Thyroid gland (tissue), 4 donors: ENCODE measurements around the gene CA5A. TPM values are rescaled to one million over a fixed set of nuclear protein-coding genes. Genes with fewer than 3 reads are reported as not detected.
"Not testable (repeated sequence)": the region's sequence is repeated elsewhere in the genome, so short reads cannot be mapped to it uniquely, and the experiment has no call there.

ENCODE experiments used
- DNase-seq, 2 donors: peaks; one replicate each; pipeline ENCODE4 v3.0.0-alpha.2; 2019
- H3K27ac ChIP-seq, 3 donors: fragments of 200-600 bp; sonication (generic); 1 replicate in 2 of 3; 2 replicates in 1 of 3; pipeline ENCODE4 v1.5.1; 2016 to 2019; ENCODE audit warnings: mild to moderate bottlenecking in 1 of 3, moderate library complexity in 1 of 3
- H3K27me3 ChIP-seq: fragments of 200-600 bp; sonication (generic); one replicate; pipeline ENCODE4 v1.5.1; 2019
- H3K36me3 ChIP-seq, 2 donors: fragments of 200-600 bp; sonication (generic); one replicate each; pipeline ENCODE4 v1.5.1; 2016 to 2019
- H3K4me1 ChIP-seq, 2 donors: fragments of 200-600 bp; sonication (generic); one replicate each; pipeline ENCODE4 v1.5.1; 2017 to 2019
- H3K4me3 ChIP-seq, 3 donors: fragments of 200-600 bp; sonication (generic); replicated peaks in 1 of 3; 1 replicate in 2 of 3; 2 replicates in 1 of 3; pipeline ENCODE4 v1.5.1; 2016; ENCODE audit warnings: mild to moderate bottlenecking in 1 of 3
- H3K9me3 ChIP-seq: fragments of 200-600 bp; sonication (generic); one replicate; pipeline ENCODE4 v1.5.1; 2017
- CTCF ChIP-seq, 6 experiments: fragments of 200-600 bp in 3 of 6; fragments of 450-650 bp in 3 of 6; sonication (generic) in 3 of 6; IDR thresholded peaks; one replicate each; pipeline ENCODE4 v1.5.1; 2016 to 2019; ENCODE audit warnings: antibody characterized with exemption in 6 of 6, mild to moderate bottlenecking in 2 of 6, inconsistent platforms in 1 of 6, moderate library complexity in 1 of 6
- POLR2A ChIP-seq, 2 donors: fragments of 450-650 bp; IDR thresholded peaks; one replicate each; pipeline ENCODE4 v1.6.1; 2017; ENCODE audit warnings: antibody characterized with exemption in 2 of 2, mild to moderate bottlenecking in 2 of 2, moderate library complexity in 1 of 2
- WGBS, 2 donors: methylation state at CpG; one replicate each; pipeline ENCODE4 v1.1.5; 2017; 5-methylcytosine and 5-hydroxymethylcytosine counted together
- intact Hi-C: fragments of 100-400 bp; cut with DNase I; formaldehyde crosslinking; loops from one replicate; pipeline ENCODE4 v1.15.1; 2023
- total RNA-seq, 4 donors: library from RNA; depleted of rRNA; stranded (reverse); fragments of >200 nt; gene quantifications; one replicate each; pipeline ENCODE4 v1.2.3, GENCODE V29; 2016

The CA5A gene
- total RNA-seq, 4 donors from 2014 or later = not detected

DNA sequence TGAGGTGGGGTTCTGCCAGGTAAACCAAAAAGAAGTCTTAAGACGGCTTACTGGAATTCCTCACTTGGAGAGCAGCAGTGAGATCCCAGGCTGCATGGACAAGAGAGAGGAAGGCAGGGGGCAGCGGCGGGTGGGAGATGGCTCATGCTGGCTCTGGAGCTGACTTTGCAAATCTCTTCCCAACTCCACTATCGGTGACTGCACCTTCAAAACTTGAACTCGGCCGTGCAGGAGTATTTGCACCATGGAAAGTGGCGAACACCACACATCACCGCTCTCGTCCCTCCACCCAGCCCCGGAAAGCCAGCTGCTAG is 16.7 kb downstream of the CA5A start:
- TF ChIP-seq POLR2A (IDR thresholded peaks at IDR 0.05) (no peak), CTCF (IDR thresholded peaks at IDR 0.05) (no peak)
- Histone ChIP-seq H3K9me3 (no peaks in the 10 kb centered on the region), H3K4me1 (peaks cover 23 to 27% of the 10 kb centered on the region in 2 donors), H3K4me3 (no peak overlapping the region), H3K27me3 (no peaks in the 10 kb centered on the region), H3K27ac (no peak overlapping the region), H3K36me3 (no peaks in the 10 kb centered on the region)
- 81 to 83% methylated on average over 10 of the region's 10 CpGs for WGBS, 2 donors
- intact Hi-C loops = loop anchor here (10.0 kb wide), 1 partner anchor 65 kb away; no protein-coding TSS in a partner anchor
- no peak for DNase-seq

- WGBS, 2 donors = 65 to 73% methylated on average over 15 to 19 of the region's 37 CpGs
Measured at GRCh38 chr16:87918866-87919680, 17.3 kb downstream of the CA5A start.

GRCh38 chr16:87918338-87918737 is 18.0 kb downstream of the CA5A start:
- Histone ChIP-seq H3K4me3 (no peak overlapping the region), H3K4me1 (peaks cover 10 to 14% of the 10 kb centered on the region in 2 donors), H3K27ac (peak overlapping the region in 1 of 3 donors; percentile 41), H3K27me3 (no peaks in the 10 kb centered on the region), H3K9me3 (no peaks in the 10 kb centered on the region), H3K36me3 (no peaks in the 10 kb centered on the region)
- intact Hi-C loops = loop anchor here (10.0 kb wide), 1 partner anchor 64 kb away; no protein-coding TSS in a partner anchor
- 79 to 80% methylated on average over 12 to 13 of the region's 13 CpGs for WGBS, 2 donors
- TF ChIP-seq CTCF (IDR thresholded peaks at IDR 0.05) = no peak
- no peak for TF ChIP-seq POLR2A (IDR thresholded peaks at IDR 0.05)
- DNase-seq = no peak

More at GRCh38 chr16:87918866-87919680, 17.3 kb downstream of the CA5A start:
- Histone ChIP-seq H3K4me1 (peaks cover 18 to 21% of the 10 kb centered on the region in 2 donors), H3K9me3 (no peaks in the 10 kb centered on the region), H3K4me3 (no peak overlapping the region), H3K27me3 (no peaks in the 10 kb centered on the region), H3K36me3 (no peaks in the 10 kb centered on the region), H3K27ac (peak overlapping the region in 1 of 3 donors; percentile 41)
- no peak for DNase-seq
- TF ChIP-seq POLR2A (IDR thresholded peaks at IDR 0.05) (no peak), CTCF (IDR thresholded peaks at IDR 0.05) (no peak)
- intact Hi-C loops = loop anchor here (10.0 kb wide), 1 partner anchor 64 kb away; no protein-coding TSS in a partner anchor

- WGBS, 2 donors = 84 to 94% methylated on average over 9 of the region's 9 CpGs
- Histone ChIP-seq H3K36me3 (no peaks in the 10 kb centered on the region), H3K27me3 (no peaks in the 10 kb centered on the region), H3K4me3 (no peak overlapping the region), H3K4me1 (peaks cover 5 to 6% of the 10 kb centered on the region in 2 donors), H3K27ac (no peak overlapping the region), H3K9me3 (no peaks in the 10 kb centered on the region)
- DNase-seq = no peak
- intact Hi-C loops = loop anchor here (10.0 kb wide), 1 partner anchor 63 kb away; no protein-coding TSS in a partner anchor
- TF ChIP-seq CTCF (IDR thresholded peaks at IDR 0.05) = no peak
- TF ChIP-seq POLR2A (IDR thresholded peaks at IDR 0.05) = no peak
Measured at GRCh38 chr16:87917503-87917902, 18.8 kb downstream of the CA5A start.

GRCh38 chr16:87914812-87915211 is 21.5 kb downstream of the CA5A start:
- H3K27me3 ChIP-seq = no peaks in the 10 kb centered on the region
- H3K4me1 ChIP-seq = no peaks in the 10 kb centered on the region
- WGBS, 2 donors = 92 to 94% methylated on average over 24 to 25 of the region's 25 CpGs
- H3K27ac ChIP-seq = no peak overlapping the region
- no peak overlapping the region for H3K4me3 ChIP-seq
- TF ChIP-seq POLR2A (IDR thresholded peaks at IDR 0.05) = no peak
- TF ChIP-seq CTCF (IDR thresholded peaks at IDR 0.05) = no peak
- no peaks in the 10 kb centered on the region for H3K9me3 ChIP-seq
- no peak for DNase-seq
- intact Hi-C loops = loop anchor here (10.0 kb wide), 1 partner anchor 60 kb away; no protein-coding TSS in a partner anchor
- no peaks in the 10 kb centered on the region for H3K36me3 ChIP-seq

DNA sequence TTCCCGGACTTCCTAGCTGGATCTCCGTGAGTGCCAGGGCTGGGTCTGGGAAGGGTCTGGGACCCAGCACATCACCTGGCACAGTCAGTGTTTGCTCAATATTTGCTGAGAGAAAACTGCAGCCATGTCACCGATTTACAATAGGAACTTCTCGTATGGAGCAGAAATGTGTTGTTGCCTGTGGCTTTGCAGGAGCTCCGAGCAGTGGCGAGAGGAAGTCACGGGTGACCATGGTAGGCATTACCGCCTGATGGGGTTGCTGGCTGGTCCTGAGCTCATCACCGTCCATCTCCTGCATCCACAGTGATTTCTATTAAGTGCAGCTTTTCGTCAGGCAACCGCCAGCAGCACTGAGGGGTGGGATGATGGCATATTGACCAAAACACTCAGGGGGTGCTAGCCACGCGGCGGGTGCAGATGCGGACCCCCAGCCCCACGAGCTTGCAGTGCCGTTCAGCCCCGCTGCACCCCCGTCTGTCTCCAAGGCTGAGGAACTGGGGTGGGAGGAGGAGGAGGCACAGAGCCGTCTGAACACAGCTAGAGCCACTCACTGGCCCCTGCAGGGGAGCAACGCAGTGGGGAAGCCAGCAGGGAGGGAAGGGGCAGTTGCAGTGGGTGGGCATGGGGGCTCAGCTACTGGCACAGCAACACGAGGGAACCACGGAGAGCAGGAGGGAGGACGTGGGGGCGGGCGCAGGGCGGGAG is 22.2 kb downstream of the CA5A start:
- H3K36me3 ChIP-seq, H3K9me3 ChIP-seq, H3K4me3 ChIP-seq, H3K27ac ChIP-seq, H3K4me1 ChIP-seq, DNase-seq, H3K27me3 ChIP-seq: not testable (repeated sequence)
- WGBS, 2 donors = 66 to 67% methylated on average over 25 to 27 of the region's 27 CpGs
- intact Hi-C loops = loop anchor here (10.0 kb wide), 1 partner anchor 59 kb away; no protein-coding TSS in a partner anchor

GRCh38 chr16:87912691-87913090 is 23.6 kb downstream of the CA5A start:
- H3K27me3 ChIP-seq, H3K9me3 ChIP-seq, H3K27ac ChIP-seq, DNase-seq, H3K36me3 ChIP-seq, H3K4me1 ChIP-seq, H3K4me3 ChIP-seq: not testable (repeated sequence)
- 90 to 92% methylated on average over 18 of the region's 18 CpGs for WGBS, 2 donors
- intact Hi-C loops = loop anchor here (10.0 kb wide), 1 partner anchor 58 kb away; no protein-coding TSS in a partner anchor
